BJ (cell line): Measurements from ENCODE around the gene C1GALT1. TPM values are rescaled to one million over a fixed set of nuclear protein-coding genes. Genes with fewer than 3 reads are reported as not detected.

Experiments
- CTCF ChIA-PET: fragments of 350-600 bp; formaldehyde crosslinking; extraction: SDS; loops from one replicate; lab custom pipeline; 2021; ENCODE audit warnings: antibody characterized with exemption, inconsistent platforms; lab: Yijun Ruan, JAX
- POLR2A ChIA-PET: fragments of 300-600 bp; sonication (Branson Sonifier 250); formaldehyde crosslinking; extraction: SDS; loops from one replicate; lab custom pipeline; 2021; ENCODE audit warnings: antibody characterized with exemption; lab: Charles Lee
- DNase-seq: peaks from one replicate; pipeline ENCODE4 v3.0.0-alpha.2; 2011; ENCODE audit warnings: low read depth
- H3K27me3 ChIP-seq: 2 replicates; pipeline ENCODE4 v1.6.0; 2011; ENCODE audit warnings: low read length; ENCODE audit not compliant: control insufficient read depth, insufficient read depth
- H3K36me3 ChIP-seq: 2 replicates; pipeline ENCODE4 v1.5.1; 2011; ENCODE audit warnings: low read length; ENCODE audit not compliant: control insufficient read depth, insufficient read depth
- H3K4me3 ChIP-seq: 2 replicates; pipeline ENCODE4 v1.5.1; 2011; ENCODE audit warnings: low read depth, mild to moderate bottlenecking, control low read depth, low read length
- CTCF ChIP-seq: IDR thresholded peaks from 2 replicates; pipeline ENCODE4 v1.5.1; 2011; ENCODE audit warnings: low read depth, mild to moderate bottlenecking, control low read depth, inconsistent platforms, low read length, moderate library complexity; ENCODE audit not compliant: insufficient read depth
- polyA plus RNA-seq: library from polyadenylated mRNA; depleted of rRNA; stranded (reverse); fragments of >200 nt; gene quantifications from 2 replicates; pipeline ENCODE4 v1.2.3, GENCODE V29; 2011

The C1GALT1 gene
- polyA plus RNA-seq, 1 experiment = 7.9 TPM

- H3K4me3 ChIP-seq = no peak overlapping the region
- ChIA-PET CTCF (interaction anchor here (1.0 kb wide), 1 partner anchor 8 kb away, joined by 3 read pairs; no protein-coding TSS in a partner anchor), POLR2A (no interaction called here)
- no peak for DNase-seq
- no peaks in the 10 kb centered on the region for H3K36me3 ChIP-seq
- H3K27me3 ChIP-seq = no peaks in the 10 kb centered on the region
- no peak for TF ChIP-seq CTCF
These were observed 46.6 kb downstream of the C1GALT1 start for GRCh38 chr7:7228967-7229366.

DNA sequence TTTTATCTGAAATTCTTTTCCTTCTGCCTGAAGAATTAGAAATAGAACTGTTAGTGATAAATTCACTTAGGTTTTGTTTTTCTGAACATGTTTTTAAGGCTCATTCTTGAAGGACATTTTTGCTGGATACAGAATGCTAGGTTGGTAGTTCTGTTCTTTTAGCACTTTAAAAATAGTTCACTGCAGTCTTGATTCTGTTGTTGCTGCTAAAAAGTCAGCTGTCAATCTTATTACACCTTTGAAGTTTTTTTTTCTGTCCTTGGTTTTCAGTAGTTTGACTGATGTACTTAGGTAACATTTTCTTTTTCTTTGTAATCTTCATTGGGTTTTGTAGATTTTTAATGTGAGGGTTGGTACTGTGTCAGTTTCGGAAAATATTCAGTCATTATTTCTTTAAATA lies 48.7 kb downstream of the C1GALT1 start:
- no peak for DNase-seq
- CTCF ChIA-PET = no interaction called here
- Histone ChIP-seq H3K27me3 (no peaks in the 10 kb centered on the region), H3K4me3 (no peak overlapping the region), H3K36me3 (no peaks in the 10 kb centered on the region)
- POLR2A ChIA-PET = no interaction called here
- no peak for TF ChIP-seq CTCF

GRCh38 chr7:7231865-7232264 lies 49.5 kb downstream of the C1GALT1 start:
- Histone ChIP-seq H3K27me3 (no peaks in the 10 kb centered on the region), H3K4me3 (no peak overlapping the region), H3K36me3 (no peaks in the 10 kb centered on the region)
- ChIA-PET POLR2A (no interaction called here), CTCF (no interaction called here)
- TF ChIP-seq CTCF = no peak
- no peak for DNase-seq

- Histone ChIP-seq H3K4me3 (no peak overlapping the region), H3K27me3 (no peaks in the 10 kb centered on the region), H3K36me3 (no peaks in the 10 kb centered on the region; the same call in 1 of the 2 replicates)
- no peak for TF ChIP-seq CTCF
- DNase-seq = no peak
- ChIA-PET CTCF (no interaction called here), POLR2A (no interaction called here)
These were observed 53.0 kb downstream of the C1GALT1 start for GRCh38 chr7:7235347-7235746.

- no peak for TF ChIP-seq CTCF
- H3K36me3 ChIP-seq = no peaks in the 10 kb centered on the region; the same call in 1 of the 2 replicates
- no peak for DNase-seq
- CTCF ChIA-PET = interaction anchor here (0.9 to 1.3 kb wide), 2 partner anchors 7 to 14 kb away, joined by 3 to 4 read pairs; no protein-coding TSS in a partner anchor
- H3K4me3 ChIP-seq = no peak overlapping the region
- H3K27me3 ChIP-seq = no peaks in the 10 kb centered on the region
- POLR2A ChIA-PET = no interaction called here
These were observed 53.7 kb downstream of the C1GALT1 start for GRCh38 chr7:7236041-7236440.
